GM21515 (cell line): ENCODE results near the gene UCN2.

Experiments used
- ATAC-seq: cut with Tn5 transposase; IDR thresholded peaks from one replicate; pipeline ENCODE4 v1.9.1; 2021; ENCODE audit not compliant: unreplicated experiment

UCN2 gene, protein sequence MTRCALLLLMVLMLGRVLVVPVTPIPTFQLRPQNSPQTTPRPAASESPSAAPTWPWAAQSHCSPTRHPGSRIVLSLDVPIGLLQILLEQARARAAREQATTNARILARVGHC

DNA sequence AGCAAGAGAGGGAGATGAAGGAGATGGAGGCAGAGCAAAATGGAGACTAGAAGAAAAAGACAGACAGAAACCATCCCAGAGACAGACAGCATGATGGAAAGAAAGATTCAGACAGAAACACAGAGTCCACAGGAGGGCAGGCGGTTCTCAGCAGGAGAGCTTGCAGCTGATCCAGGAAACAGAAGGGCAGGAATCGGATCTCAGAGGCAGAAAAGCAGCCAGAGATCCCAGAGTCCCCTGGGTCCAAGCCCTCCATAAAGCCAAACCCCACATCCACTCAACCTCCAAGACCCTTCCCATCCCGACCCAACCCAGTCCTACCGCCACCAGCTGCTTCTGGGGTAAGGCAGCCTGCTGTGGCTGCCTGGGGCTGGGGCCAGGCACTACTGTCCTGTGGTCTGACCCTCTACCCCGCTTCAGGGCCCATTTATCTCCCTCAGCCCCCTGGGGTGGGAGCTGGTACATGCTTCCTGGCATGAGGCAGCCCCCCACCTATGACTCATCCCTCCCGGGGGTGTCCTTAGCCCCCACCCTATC is at the start of gene UCN2:
Gene UCN2, minus strand, starts transcription at position 400 of the 537 bp plus-strand sequence. CDS start 657 bp downstream, outside the sequence.
- no peak for ATAC-seq

DNA sequence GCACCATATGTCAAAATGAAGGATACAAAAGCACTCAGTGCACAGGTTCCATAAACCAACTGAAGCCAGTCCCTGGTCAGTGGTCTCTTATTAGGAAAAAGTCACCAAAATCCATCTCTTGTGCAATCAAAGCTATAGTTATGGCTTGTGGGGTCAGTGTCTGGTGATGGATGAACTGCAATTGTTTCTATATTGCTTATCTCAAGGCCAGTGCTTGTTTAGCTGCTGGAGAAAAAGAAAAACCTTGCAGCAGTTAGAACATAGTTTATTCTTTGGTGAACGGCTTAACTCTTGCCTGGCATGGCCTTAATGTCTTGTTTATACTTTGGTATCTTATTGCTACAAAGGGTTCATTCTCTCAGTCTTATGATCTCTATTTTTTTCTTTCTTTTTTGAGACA is 48.7 kb upstream of the UCN2 start:
- ATAC-seq: no peak

DNA sequence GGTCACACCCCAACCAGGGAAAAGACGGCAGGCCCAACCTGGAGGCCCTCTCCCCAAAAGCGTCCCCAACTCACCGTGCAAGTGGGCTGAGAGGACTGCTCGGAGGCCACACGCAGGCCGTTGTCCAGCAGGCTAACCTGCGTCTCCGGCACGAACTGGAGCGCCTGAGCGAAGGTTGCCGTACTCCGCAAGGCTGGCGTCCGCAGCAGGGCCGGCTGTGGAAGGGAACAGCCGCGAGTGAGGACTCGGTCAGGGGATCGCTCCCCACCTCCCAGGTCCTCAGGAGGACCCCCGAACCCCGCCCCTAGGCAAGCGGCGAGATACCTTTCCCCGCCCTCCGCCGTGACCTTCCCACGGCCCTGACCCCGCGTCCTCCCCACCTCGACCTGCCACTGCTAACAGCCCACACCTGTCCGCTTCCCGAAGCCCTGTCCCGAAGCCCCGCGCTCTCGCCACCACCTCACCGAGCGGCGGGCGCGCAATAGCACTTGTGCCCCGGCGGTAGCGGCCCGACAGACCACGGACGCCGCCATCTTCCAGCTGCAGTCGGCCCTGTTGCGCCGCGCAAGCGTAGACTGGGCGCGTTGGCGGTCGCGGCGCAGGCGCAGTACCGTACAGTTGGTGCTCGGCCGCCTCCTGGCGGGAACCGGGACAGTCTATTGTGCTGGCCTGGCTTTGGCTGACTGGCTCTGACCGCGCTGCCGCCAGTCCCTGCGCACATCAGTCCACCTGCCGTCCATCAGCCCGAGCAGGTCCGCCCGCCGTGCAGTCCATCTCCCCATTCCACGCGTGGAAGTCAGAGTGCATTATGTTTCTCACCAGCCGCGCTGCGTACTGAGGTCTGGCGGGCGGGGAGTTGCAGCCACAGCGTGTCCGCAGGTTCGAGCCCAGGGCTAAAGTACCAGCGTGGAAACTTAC is 45.8 kb upstream of the UCN2 start, which contains the start of gene UQCRC1:
Gene UQCRC1, minus strand, starts transcription at position 559 of the 918 bp plus-strand sequence. Its CDS starts 26 bp downstream, at position 533.
- peak; percentile 94 for ATAC-seq

DNA sequence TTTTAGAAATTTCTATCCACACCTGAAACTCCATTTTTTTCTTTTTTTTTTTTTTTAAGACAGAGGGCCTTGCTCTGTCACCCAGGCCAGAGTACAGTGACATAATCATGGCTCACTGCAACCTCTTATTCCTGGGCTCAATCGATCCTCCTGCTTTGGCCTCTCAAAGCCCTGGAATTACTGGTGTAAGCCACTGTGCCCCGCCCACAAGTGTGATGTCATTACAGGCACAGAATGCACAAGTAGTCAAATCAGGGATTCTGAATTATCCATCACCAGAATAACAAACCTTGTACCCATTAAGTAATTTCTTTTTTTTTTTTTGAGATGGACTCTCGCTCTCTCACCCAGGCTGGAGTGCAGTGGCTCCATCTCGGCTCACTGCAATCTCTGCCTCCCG is 43.9 kb upstream of the UCN2 start:
- no peak for ATAC-seq

DNA sequence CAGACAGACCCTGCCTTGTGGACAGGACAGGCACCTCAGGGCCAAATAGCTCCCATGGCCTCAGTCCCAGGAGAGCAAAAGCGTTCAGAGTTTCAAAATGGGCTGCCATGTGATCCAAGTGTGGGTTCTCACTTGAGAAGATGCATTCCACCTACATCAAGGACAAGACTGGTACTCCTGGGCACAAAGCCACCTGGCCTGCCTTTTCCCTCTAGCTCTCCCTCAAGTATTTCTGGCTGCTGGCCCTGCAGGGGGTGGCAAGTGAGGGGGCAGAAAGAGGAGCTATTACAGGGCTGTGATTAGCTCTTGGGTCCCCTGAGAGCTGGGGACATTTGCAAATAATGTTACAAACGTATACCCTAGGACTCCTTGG is 38.0 kb upstream of the UCN2 start:
- ATAC-seq: no peak

DNA sequence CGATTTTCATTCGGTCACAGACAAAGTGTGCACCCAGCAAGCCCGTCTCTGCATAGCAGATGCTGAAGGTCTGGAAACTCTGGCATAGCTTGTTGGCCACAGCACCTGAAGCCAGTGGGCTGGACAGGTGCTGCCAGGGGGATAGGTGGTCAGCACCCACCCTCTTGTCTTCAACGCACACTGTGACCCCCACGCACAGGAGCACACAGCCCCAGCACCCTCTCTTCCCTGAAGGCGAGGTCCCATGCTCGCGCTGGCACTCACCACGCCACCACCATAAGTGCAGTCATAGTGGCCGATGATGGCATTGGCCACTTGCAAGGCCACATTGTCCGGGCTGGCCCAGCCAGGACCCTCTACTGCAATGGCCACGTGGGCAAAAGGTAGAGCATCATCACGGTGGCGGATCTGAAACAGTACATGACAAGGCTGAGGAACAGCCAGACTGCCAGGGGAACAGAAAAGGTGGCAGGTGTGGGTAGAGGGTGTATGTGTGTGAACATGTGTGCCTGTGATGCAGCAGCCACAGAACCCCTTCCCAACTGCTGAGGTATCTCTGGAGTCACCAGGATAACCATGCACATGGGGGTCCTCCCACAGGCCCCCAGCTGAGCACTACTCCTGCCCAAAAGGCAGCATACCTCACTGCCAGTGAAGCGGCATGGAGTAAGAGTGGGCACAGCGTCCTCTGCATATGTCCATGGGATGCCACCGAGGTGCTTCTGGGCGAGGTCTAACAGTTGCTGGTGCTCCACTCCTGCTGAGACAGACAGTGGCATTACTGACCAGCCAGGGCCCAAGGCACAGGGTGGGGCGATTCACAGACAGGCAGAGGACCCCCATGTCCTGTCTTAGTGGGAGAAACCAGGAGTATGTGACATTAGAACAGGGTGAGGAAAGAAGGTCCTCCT is 37.4 kb upstream of the UCN2 start:
- no peak for ATAC-seq

DNA sequence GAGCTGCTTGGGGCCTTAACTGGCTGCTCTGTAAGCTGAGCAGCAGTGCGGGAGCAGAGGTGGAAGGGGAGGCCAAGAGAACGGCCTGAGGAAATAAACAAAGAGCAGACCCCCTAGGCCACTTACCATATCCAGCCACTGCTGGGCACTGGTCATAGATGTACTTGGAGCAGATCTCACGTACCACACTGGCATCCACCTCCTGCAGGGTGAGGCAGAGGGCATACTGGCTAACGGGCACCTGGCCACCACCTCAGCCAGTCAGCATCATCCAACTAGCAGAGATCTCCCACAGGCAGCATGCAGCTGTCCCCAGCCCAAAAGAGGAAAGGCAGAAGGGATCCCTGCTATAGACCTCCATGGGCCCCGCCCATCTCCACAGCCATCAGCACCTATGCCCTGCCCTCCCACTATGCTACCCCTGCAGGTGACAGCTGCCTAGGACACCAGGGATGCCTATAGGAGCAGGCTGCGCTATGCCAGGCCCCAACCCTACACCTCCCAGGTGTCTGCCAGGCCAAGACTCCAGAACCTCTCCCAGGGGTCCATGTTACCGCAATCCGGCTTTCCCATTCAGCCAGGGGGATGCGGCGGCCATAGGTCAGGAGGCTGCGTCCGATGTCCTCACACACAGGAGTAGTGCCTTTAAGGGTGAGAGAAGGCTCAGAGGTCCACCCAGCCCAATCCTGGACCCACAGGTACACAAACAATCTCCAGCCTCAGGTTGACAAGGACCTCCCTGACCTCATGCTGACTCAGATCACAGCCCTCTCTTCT is 36.1 kb upstream of the UCN2 start:
- no peak for ATAC-seq

DNA sequence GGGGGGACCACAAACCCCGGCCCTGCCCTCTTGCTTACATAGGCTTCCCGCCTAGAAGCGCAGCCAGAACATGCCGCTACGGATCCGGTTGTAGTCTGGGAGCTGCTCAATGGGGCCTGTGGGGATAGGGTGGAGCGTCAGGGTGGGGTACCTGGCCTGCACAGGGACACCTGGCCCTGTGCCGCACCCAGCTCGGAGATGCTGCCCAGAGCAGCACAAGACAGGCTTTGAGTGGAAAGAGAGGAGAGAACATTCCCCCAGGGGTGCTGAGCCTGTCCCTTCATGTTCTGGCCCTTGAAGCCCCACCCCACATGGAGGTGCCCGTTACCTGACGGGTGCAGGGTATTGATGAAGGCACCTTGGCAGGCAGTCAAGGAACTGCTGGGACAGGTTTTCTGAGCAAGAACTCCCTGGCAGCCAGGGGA is 35.5 kb upstream of the UCN2 start:
- ATAC-seq: no peak

DNA sequence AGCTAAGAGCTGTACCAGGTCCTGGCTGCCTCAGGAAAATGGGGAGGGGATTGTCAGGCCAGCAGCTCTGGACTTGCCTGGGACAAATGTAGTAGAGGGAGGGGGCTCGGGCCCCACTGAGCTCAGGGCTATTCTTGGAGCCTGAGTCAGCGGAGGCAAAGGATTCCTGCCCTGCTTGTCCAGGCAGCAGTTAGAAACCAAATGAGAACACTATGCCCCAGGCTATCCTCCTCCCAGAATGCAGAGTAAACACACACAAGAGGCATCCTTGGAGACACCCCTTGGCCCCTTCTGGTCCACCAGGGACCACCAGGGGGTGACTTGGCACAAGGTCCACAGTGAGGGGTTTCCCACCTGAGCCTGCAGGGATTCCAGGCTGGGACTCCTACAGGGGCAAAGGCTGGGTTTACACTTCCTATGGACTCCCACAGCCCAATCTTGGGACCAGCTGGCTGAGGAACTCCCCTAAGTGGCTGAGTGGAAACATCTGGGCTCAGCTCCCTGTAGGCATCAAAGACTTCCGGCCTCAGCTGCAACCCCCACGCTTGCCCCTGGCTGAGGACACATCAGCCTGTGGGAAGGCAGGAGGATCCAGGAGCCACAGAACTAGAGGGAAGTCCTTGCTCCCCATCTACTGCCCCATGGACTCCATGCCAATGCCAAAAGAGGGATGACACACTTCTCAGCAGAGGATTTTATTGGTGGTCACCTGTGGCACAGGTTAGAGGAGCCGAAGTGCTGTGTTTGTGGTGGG is 34.9 kb upstream of the UCN2 start:
- ATAC-seq: no peak

DNA sequence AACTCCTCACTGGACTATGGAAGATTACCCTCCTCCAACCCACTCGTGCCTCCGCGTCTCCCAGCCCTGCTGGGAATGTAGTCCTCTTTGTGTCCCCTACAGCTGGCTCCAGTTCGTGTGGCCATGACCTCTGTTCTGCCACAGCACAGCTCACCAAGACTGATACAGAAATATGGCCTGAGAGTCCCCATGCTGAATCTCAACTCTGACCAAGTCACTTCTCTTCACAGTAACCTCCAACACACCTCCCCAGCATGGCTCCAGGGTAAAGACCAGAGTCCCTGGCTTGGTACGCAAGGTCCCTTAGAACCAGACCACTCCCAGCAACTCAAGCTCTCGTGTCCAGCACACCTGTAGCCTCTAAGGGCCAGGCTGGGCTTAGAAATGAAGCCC is 33.8 kb upstream of the UCN2 start:
- ATAC-seq: no peak

DNA sequence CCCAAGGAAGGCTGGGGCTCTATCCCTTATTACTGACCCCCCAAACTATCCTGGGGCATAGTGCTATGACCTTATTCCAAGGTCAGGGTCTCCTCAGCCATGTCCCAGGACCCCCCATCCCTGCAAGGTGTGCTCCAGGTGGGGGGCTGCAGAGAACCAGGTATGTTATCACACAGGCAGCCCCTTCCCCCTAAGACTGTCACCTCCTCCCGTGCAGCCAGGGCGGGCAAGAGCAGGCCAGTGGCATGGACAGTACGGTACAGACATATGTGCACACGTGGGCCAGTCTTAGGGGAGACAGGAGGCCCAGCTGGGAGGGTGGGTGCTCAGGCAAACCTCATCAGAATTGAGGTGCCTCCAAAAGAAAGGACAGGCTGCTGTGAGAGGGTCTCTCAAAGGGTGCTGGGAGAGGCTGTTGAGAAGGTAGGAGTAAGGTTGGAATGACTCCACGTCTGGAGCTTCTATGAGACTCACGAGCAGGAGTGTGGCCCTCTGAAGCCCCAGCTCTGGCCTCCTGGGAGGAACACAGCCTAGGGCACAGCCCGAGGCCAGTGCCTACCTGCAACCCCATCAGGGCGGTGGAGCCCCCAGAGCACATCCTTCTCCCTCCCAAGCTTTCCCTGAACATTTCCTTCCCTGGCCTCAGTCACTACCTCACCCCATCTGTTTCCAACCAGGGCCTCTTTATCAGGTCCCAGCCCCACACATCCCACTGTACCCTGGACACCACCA is 33.3 kb upstream of the UCN2 start:
- ATAC-seq: no peak

DNA sequence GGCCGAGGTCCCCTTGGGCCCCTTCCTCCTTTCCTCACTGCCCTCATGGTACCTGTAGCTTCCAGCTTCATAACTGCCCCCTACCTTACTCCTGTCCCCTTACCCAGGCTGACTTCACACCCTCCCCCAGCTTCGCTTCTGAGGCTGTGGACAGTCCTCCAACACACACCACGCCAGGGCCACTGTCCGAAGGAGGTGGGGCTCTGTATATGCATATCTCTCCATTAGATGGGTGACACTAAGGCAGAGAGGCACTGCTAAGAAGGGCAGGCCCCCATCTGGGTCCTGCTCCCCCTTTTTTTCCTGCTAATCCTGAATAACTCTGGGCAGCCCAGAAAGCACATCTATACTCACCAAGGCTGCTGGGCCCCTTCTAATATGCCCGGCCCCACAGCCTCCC is 32.6 kb upstream of the UCN2 start:
- no peak for ATAC-seq

DNA sequence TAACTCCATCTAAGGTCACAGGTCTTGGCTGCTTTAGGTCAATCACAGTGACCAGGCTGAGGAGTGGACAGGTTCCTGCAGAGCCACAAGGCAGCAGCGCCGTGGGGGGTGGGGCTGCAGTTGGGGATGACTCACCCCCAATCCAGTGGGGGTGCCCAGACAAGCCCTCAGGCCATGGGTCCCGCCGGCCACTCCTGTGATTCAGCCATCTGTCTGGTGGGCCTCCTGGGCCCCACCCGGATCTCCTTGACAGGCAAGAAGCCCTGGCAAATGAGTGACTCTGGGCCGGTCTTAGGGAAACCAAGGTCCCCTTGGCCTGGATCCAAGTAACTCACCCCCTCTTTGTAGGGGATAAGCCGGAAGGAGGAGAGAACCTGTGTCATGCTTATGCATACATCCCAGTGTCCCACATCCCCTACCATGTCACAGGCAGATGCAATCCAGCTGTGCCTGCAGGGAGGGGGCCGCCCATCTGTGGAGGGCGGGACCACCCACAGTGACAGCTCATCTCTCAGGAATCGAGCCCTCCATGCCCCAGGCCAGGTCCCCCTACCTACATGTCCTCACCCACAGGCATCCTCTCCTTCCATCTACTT is 32.0 kb upstream of the UCN2 start:
- ATAC-seq: no peak

DNA sequence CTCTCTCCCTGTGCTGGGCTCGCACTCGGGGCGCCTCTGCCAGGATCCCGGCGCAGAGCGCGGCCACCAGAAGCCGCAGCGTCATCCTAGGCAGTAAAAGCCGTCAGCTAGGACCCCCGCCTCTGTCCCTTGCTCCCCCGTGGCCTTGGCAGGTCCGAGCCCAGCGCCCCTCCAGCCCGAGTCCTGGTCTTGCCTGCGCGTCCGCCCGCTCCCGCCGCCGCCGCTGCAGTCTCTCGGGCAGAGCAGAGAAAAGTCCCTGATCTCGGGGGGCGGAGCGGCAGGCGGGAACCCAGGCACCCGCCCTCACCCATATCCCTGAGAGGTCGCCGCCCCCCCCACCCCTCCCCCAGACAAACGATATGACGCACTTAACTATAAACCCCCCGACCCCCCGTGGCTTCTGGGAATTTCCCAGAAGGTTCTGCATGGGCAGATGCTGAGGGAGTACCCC is 31.5 kb upstream of the UCN2 start, which contains the start of gene COL7A1:
Gene COL7A1, minus strand, starts transcription at position 255 of the 451 bp plus-strand sequence. Its CDS starts 170 bp downstream, at position 85.
- ATAC-seq: no peak

DNA sequence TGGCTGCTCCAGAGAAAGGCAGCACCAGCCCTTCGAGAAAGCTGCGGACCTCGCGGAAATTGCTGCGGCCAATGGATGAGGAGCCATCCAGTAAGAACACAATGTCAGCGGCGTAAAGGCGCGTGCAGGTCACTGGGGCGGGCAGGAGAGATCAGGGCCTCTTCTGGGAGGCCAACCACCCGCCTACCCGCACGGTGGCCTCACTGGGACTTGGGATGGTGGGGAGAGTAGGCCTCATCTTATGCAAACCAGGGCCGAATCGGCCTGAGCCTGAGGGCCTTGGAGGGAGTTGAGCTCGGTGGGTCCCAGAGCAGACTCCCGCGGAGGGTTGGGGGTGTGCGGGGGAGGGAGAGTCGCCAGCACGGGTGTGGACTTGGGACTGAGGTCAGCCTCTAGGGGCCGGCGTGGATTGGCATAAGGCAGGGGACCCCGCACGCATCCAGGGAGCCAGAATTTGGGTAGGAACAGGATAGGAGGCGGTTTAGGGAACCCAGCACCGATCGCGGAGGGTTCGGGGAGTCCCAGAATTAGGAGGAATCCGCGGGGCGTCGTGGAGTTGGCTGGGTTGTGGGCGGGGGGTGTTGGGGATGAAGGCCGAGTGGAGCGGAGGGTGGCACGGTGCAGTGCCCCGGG is 31.0 kb upstream of the UCN2 start:
- no peak for ATAC-seq

DNA sequence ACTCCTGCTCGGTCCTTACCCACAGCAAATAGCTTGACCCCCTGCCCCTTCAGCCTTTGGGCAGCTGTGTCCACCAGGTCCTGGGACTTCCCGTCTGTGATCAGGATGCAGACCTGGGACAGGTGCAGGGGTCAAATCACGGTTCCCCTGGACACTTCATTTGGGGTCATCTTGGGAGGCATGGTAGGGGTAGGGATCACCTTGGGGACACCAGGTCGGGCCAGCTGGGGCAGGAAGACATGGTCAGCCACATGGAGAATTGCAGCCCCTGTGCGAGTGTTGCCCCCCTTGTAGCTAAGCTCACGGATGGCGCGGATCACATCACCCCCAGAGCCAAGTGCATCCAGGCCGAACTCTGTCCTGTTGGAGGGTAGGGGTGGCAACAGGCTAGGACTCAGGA is 29.8 kb upstream of the UCN2 start:
- no peak for ATAC-seq

DNA sequence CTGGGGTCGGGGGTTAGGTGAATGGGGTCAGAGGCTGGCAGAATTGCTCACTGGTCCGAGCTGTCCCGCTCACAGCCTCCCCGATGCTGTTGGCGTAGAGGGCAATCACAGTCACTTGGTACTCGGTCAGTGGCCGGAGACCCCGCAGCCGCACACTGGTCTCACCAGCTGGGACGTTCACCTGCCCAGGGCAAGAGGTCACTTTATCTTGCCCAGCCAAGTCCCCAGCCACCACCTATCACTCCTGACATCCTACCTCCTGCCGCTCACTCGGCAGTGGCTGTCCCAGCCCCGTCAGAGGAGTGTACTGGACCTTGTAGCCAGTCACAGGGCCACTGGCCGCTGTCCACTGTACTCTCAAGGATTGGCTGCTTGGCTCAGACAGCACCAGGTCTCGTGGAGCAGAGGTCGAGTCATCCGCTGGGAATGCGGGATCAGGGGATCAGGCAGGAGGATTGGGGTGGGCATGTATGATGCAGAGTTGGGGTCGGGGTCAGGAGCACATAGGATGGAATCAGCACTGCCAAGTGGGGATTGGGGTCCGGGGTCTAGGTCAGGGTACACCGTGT is 29.0 kb upstream of the UCN2 start:
- ATAC-seq: no peak
